Upper lobe of left lung (tissue), 4 donors: Measurements from ENCODE around the gene CISD3.

Source experiments
- EP300 ChIP-seq, 4 donors: sonication (generic); formaldehyde crosslinking; IDR thresholded peaks; one replicate each; pipeline ENCODE4 v1.5.1; 2017; ENCODE audit warnings: antibody characterized with exemption in 4 of 4, control low read depth in 2 of 4
- POLR2AphosphoS5 ChIP-seq, 2 donors: sonication (generic); formaldehyde crosslinking; IDR thresholded peaks; one replicate each; pipeline ENCODE4 v1.5.1; 2017; ENCODE audit warnings: antibody characterized with exemption in 2 of 2
- TF ChIP-seq, protein P1 (sequence below), 6 experiments: fragments of 450-650 bp in 4 of 6; fragments of 200-600 bp in 2 of 6; sonication (generic) in 2 of 6; IDR thresholded peaks; one replicate each; pipeline ENCODE4 v1.5.1; 2016 to 2019; ENCODE audit warnings: antibody characterized with exemption in 6 of 6

DNA sequence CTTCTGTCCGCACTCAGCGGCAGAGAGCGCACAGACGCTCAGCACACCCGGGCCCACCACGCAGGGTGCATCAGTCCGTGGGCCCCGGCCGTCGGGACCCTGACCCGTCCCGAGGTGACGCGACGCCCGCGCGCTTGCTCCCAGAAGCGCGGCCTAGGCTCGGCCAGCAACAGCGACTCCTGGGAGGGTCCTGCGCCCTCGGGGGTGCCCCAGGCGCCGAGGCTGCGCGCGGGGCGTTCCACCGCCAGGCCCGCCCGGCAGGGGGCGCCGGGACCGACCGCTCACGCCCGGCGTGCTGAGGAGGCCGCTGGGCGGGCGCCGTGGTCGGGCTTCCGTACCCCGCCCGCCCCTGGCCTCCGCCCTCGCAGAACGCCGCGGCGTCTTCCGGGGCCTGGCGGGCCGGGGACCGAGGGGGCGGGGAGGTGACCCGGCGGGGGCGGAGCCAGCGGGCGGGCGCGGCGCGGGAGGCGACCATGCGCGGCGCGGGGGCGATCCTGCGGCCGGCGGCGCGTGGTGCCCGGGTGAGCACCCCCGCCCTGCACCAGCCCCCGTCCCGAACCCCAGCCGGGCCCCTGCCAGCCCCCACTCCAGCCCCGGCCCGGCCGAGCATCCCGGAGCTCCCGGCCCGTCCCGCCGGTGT, at the start of gene CISD3:
- TF ChIP-seq, protein P1, sequence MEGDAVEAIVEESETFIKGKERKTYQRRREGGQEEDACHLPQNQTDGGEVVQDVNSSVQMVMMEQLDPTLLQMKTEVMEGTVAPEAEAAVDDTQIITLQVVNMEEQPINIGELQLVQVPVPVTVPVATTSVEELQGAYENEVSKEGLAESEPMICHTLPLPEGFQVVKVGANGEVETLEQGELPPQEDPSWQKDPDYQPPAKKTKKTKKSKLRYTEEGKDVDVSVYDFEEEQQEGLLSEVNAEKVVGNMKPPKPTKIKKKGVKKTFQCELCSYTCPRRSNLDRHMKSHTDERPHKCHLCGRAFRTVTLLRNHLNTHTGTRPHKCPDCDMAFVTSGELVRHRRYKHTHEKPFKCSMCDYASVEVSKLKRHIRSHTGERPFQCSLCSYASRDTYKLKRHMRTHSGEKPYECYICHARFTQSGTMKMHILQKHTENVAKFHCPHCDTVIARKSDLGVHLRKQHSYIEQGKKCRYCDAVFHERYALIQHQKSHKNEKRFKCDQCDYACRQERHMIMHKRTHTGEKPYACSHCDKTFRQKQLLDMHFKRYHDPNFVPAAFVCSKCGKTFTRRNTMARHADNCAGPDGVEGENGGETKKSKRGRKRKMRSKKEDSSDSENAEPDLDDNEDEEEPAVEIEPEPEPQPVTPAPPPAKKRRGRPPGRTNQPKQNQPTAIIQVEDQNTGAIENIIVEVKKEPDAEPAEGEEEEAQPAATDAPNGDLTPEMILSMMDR (IDR thresholded peaks at IDR 0.05), result peak; percentile 95 to 99 (median 99)
- TF ChIP-seq POLR2AphosphoS5 (IDR thresholded peaks at IDR 0.05) (peak in 1 of 2 donors; percentile 46), EP300 (IDR thresholded peaks at IDR 0.05) (no peak)
